ENCODE measurements around the gene CPNE9.

- no peak for TF ChIP-seq EZH2 (IDR thresholded peaks at IDR 0.05; ENCODE audit: low read length, unreplicated experiment)
- no peak for TF ChIP-seq CTCF (conservative IDR thresholded peaks at IDR 0.05; ENCODE audit: low read depth, low read length)
Observed at GRCh38 chr3:9713142-9713541, 9.5 kb downstream of the CPNE9 start.
